ENCODE data around the gene ADRA2C.

Gene ADRA2C

DNA sequence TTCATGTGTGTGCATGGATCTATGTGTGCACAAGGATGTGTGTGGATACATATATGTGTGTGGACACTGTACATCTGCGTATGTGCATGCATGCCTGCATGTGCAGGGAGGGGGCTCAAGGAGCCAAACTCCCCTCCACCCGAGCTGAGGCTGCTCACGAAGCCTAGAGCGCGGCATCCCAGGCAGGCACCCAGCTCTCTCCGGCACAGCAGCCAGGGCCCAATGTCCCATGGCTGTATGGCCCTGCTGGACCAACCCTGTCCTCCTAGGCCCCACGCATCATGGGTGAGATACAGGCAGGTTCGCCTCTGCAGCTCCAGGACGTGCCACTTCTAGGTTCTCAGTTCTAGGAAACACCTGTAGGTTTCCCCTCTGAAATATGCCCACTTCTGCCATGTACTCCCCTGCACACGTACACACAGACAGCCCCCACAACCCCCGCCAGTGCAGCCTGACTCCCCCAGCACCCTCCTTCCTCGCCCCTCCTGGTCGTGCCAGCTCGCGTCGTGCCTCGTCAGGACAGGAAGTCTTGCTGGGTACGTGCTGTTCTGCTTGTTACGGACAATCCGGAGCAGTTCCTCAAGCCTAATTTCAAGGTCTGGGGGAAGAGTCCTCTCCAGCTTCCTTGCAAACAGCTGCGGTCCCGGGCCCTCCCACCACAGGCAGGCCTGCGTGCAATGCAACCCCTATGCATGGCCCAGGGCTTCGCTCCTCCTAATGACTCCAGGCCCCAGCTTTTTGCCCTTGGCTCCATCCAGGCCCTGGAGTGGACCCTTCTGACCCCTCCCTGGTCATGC lies 3.2 kb upstream of the ADRA2C start:
- no peak for DNase-seq

- DNase-seq = no peak
Measured at GRCh38 chr4:3765271-3766035, 732 bp upstream of the ADRA2C start.

GRCh38 chr4:3766785-3767569 lies 792 bp downstream of the ADRA2C start:
- DNase-seq = no peak

- DNase-seq = peak; percentile 21
Measured at GRCh38 chr4:3767570-3768288, 1.5 kb downstream of the ADRA2C start.

- no peak for DNase-seq
Measured at GRCh38 chr4:3768842-3769641, 2.9 kb downstream of the ADRA2C start.

GRCh38 chr4:3769642-3770184 lies 3.5 kb downstream of the ADRA2C start:
- no peak for DNase-seq

DNA sequence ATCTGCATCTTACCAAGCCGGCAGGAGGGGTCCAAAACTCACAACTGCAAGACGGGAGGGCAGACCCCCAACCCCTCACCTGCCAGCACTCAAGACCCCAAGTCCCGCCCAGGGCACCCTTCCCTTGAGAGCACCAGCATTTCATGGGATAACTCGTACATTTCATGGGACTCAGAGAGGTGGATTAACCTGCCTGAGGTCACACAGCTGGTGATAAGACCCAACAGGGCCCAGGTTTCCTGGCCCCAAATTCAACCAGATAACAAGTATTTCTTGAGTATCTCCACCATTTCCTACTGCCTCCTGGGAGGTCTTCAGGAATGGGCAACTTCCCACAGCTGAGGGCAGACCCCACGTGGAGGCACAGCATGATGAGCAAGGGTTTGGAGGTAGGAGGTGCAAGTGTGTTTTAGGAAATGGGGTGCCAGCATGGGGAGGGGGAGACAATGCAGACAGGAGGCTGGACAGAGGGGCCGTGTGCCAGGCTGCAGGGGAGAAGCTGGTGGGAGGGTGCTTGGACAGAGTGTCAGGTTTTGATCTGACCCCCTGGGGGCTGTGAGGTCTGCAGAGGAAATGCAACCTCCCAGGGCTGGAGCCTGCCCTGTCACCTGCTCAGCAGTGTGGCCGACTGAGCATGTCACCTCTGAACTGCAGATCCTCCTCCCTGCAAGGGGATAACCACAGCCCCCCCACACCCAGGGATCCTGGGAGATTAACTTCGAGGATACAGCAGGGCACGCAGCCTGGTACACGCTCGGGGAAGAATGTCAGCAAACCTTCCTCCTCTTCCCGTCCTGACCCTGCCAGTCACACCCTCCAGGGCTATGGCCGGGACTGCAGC lies 4.4 kb downstream of the ADRA2C start:
- no peak for DNase-seq

- no peak for DNase-seq
Measured at GRCh38 chr4:3771164-3771809, 5.1 kb downstream of the ADRA2C start.

DNA sequence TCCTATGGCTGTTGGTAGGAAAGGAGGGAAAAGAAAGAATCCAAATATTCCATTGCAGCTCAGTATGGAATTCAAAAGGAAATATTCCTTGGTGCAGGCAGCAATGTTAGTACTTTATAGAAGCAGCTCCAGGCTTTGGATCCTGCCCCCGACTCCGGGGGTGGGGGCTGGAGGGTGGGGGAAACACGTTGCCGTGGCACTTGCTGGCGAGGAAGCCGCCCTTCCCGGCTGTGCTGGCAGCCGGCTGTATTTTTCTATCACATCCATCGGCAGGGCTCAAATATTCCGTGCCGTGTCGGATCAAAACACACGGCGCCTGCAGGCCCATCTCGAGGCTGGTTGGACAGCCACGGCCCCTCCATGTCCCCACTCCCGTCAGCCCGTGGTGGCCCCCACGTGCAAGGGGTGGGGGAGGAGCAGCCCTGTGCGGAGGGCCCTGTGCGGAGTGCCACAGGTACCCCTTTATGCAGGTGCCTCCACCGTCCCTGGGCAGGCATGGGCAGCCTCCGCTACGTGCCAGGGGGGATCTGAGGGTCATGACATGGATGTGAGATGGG lies 5.8 kb downstream of the ADRA2C start:
- DNase-seq = no peak

GRCh38 chr4:3772632-3773031 lies 6.4 kb downstream of the ADRA2C start:
- no peak for DNase-seq

GRCh38 chr4:3773552-3774001 lies 7.4 kb downstream of the ADRA2C start:
- no peak for DNase-seq

- DNase-seq = no peak
Measured at GRCh38 chr4:3774253-3774883, 8.2 kb downstream of the ADRA2C start.

DNA sequence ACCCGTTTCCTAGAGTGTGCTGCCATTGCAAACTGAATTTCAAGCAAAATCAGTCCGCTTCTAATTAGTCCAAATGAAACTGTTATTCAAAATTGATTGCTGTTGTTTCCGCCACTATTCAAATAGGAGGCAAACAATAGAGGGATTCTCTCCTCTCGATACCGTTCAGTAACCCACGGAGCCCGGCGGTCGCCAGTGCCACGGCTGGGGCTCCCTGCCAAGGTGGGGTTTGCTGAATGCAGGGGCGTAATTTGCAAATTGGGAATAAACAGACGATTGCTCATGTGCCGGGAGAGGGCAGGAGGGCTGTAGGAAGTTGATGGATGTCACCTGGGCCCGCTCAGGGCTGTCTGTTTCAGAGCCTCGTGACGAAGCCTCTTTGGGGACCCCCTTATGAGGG lies 8.8 kb downstream of the ADRA2C start:
- no peak for DNase-seq

- no peak for DNase-seq
Measured at GRCh38 chr4:3775576-3775975, 9.4 kb downstream of the ADRA2C start.

- DNase-seq = no peak
Measured at GRCh38 chr4:3776166-3777032, 10.2 kb downstream of the ADRA2C start.

- DNase-seq = no peak
Measured at GRCh38 chr4:3777033-3777390, 10.8 kb downstream of the ADRA2C start.

DNA sequence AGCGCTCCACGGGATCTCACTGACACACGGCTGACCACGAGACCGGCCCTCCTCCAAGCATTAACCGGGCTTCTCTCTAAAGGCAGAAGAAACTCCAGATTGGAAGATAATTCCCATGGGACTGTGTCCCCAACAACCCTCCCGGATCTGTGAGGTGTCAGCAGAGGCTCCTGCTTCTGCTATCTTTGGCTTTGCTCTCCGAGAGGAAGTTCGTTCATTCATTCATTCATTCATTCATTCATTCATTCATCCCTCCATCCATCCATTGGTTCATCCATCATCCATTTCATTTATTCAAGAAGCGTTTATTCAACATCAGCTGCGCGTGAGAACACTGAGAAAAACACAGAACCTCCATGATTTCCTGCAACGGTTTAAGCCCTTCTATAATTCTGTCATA lies 11.5 kb downstream of the ADRA2C start:
- DNase-seq = no peak

DNA sequence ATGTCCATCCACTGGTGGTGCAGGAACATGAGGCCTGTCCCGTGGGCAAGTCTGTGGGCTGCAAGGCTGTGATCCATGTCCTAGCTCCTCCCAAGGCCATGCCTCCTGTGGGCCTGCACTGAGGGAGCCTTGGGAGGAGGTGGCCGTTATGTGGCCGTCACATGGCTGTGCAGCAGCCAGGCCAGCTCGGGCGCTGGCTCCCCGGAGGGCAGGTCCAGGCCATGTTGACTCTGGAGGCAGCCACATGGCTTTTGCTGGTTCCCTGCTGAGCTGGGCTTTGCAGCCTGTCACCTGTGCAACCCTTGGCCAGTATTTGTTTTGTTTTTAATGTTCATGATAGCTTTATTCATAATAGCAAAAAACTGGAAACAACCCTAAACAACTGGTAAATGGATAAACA lies 13.3 kb downstream of the ADRA2C start:
- no peak for DNase-seq
